Spinal cord (tissue), 10 donors: ENCODE results near the gene PANX1. TPM values are rescaled to one million over a fixed set of nuclear protein-coding genes. Genes with fewer than 3 reads are reported as not detected.

Source experiments
- DNase-seq, 6 donors: peaks; one replicate each; pipeline versions ENCODE4 v3.0.0 to v3.0.0-alpha.2; 2013 to 2015; ENCODE audit warnings: low spot score in 6 of 6, low read depth in 4 of 6
- H3K27ac ChIP-seq: one replicate; pipeline ENCODE4 v1.5.1; 2013; ENCODE audit warnings: low read depth, low read length, control low read depth
- H3K27me3 ChIP-seq: one replicate; pipeline ENCODE4 v1.6.1; 2013; ENCODE audit warnings: low read length; ENCODE audit not compliant: control insufficient read depth, insufficient read depth
- H3K36me3 ChIP-seq: one replicate; pipeline ENCODE4 v1.6.1; 2013; ENCODE audit warnings: low read length; ENCODE audit not compliant: control insufficient read depth, insufficient read depth
- H3K4me1 ChIP-seq: one replicate; pipeline ENCODE4 v1.6.1; 2013; ENCODE audit warnings: low read length; ENCODE audit not compliant: control insufficient read depth, insufficient read depth
- H3K4me3 ChIP-seq: one replicate; pipeline ENCODE4 v1.5.1; 2013; ENCODE audit warnings: low read depth, low read length, control low read depth
- H3K9me3 ChIP-seq: one replicate; pipeline ENCODE4 v1.6.1; 2013; ENCODE audit warnings: low read length; ENCODE audit not compliant: control insufficient read depth, insufficient read depth
- WGBS: methylation state at CpG from one replicate; pipeline ENCODE4 v1.1.5; 2013; ENCODE audit warnings: missing lambda C conversion rate; ENCODE audit not compliant: insufficient coverage; 5-methylcytosine and 5-hydroxymethylcytosine counted together
- polyA plus RNA-seq, 2 donors: library from polyadenylated mRNA; unstranded; fragments of 120-200 nt; gene quantifications; one replicate each; pipeline ENCODE4 v1.2.1, GENCODE V29; 2013; ENCODE audit not compliant: insufficient read length in 2 of 2
- total RNA-seq, 2 donors: library from RNA; depleted of rRNA in 1 of 2; stranded (reverse); fragments of 120-200 nt in 1 of 2; fragments of >200 nt in 1 of 2; gene quantifications; one replicate each; pipeline versions ENCODE4 v1.2.3 to v1.2.4, GENCODE V29; 2013 to 2014
- donor health status: healthy.

The PANX1 gene
- total and polyA plus RNA-seq, 4 donors, result 29.4 to 69.9 (median 43.3) TPM

- Histone ChIP-seq H3K4me3 (no peak overlapping the region), H3K27me3 (no peaks in the 10 kb centered on the region), H3K4me1 (no peaks in the 10 kb centered on the region), H3K27ac (no peak overlapping the region), H3K9me3 (no peaks in the 10 kb centered on the region), H3K36me3 (no peaks in the 10 kb centered on the region)
- WGBS, result 100% methylated on average over 1 of the region's 1 CpG
- DNase-seq, result no peak
Measured at GRCh38 chr11:94193288-94193687, 64.6 kb downstream of the PANX1 start.

DNA sequence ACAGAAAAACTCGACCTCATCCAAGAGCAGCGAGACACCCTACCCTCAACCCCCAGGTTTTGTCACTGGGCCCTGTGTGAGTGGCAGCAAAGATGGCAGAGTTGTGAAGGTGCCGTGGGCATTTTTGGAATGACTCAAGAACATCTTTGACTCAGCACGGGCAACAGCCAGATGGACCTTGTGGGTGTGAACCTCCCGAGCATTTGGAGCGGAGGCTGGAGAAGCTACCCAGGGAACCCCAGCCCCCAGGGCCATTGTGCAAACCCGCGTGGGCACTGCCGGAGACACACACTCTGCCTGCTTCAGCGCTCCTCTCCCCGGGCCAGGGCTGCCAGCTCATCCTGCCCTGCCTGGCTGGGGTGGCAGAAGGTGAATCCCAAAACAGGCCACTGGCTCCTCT, 66.1 kb downstream of the PANX1 start:
- Histone ChIP-seq H3K27ac (no peak overlapping the region), H3K36me3 (no peaks in the 10 kb centered on the region), H3K9me3 (no peaks in the 10 kb centered on the region), H3K4me1 (no peaks in the 10 kb centered on the region), H3K27me3 (no peaks in the 10 kb centered on the region), H3K4me3 (no peak overlapping the region)
- 93% methylated on average over 9 of the region's 11 CpGs for WGBS
- DNase-seq, result no peak

DNA sequence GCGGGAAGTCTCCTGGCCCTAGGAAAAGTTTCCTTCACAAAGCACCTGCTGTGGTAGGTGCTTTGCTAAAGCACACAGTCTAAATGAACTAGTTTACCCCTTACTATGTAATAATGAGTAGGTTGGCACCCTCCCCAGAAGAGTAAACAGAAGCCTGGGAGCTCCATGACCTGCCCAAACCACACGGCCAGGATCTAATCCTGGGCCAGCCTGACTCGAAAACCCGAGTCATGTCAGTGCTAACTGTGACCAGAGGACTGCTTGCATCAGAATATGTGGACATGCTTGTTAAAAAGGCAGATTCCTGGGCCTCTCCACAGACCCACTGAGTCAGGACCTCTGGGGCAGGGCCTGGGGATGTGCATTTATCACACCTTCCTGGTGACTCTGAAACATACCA, 67.7 kb downstream of the PANX1 start:
- Histone ChIP-seq H3K27me3 (no peaks in the 10 kb centered on the region), H3K4me3 (no peak overlapping the region), H3K9me3 (no peaks in the 10 kb centered on the region), H3K4me1 (no peaks in the 10 kb centered on the region), H3K27ac (no peak overlapping the region), H3K36me3 (no peaks in the 10 kb centered on the region)
- no peak for DNase-seq
- 86% methylated on average over 3 of the region's 4 CpGs for WGBS

- H3K27me3 ChIP-seq, result no peaks in the 10 kb centered on the region
- no peak overlapping the region for H3K4me3 ChIP-seq
- WGBS, result 83% methylated on average over 1 of the region's 3 CpGs
- no peak overlapping the region for H3K27ac ChIP-seq
- no peaks in the 10 kb centered on the region for H3K36me3 ChIP-seq
- H3K9me3 ChIP-seq, result no peaks in the 10 kb centered on the region
- H3K4me1 ChIP-seq, result no peaks in the 10 kb centered on the region
- no peak for DNase-seq
Measured at GRCh38 chr11:94198718-94199117, 70.1 kb downstream of the PANX1 start.

GRCh38 chr11:94199136-94200130, 70.8 kb downstream of the PANX1 start:
- H3K4me3 ChIP-seq, result no peak overlapping the region
- WGBS, result 88% methylated on average over 1 of the region's 5 CpGs
- no peaks in the 10 kb centered on the region for H3K36me3 ChIP-seq
- H3K9me3 ChIP-seq, result no peaks in the 10 kb centered on the region
- H3K27me3 ChIP-seq, result no peaks in the 10 kb centered on the region
- no peaks in the 10 kb centered on the region for H3K4me1 ChIP-seq
- H3K27ac ChIP-seq, result no peak overlapping the region
- DNase-seq, result peak in 1 of 6 donors; percentile 46

DNA sequence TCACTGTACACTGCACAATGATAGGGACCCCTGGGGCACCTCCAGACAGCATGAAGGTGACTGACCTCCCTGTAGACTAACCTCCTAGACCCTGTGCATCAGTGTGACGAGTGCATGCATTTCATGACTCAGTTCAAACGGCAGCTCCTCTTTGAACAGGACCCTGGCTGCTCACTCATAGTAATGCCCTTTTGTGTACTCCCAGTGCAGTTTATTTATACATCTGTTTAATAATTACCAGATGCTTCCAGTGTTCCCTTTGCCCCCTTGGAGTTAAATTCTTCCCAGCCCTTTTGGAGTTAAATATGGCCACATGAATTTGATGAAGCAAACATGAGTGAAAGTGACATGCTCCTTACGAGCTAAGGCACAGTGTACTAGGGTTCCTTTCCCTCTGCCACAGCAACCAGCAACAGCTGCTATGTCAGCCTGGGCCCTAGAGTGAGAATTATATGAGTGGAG, 72.4 kb downstream of the PANX1 start:
- H3K4me3 ChIP-seq, result no peak overlapping the region
- H3K9me3 ChIP-seq, result peaks cover 3% of the 10 kb centered on the region
- no peak overlapping the region for H3K27ac ChIP-seq
- H3K27me3 ChIP-seq, result no peaks in the 10 kb centered on the region
- H3K36me3 ChIP-seq, result no peaks in the 10 kb centered on the region
- no peak for DNase-seq
- 20% methylated on average over 2 of the region's 3 CpGs for WGBS
- H3K4me1 ChIP-seq, result no peaks in the 10 kb centered on the region

- peaks cover 3% of the 10 kb centered on the region for H3K9me3 ChIP-seq
- DNase-seq, result no peak
- no peaks in the 10 kb centered on the region for H3K36me3 ChIP-seq
- no peaks in the 10 kb centered on the region for H3K27me3 ChIP-seq
- H3K27ac ChIP-seq, result no peak overlapping the region
- H3K4me3 ChIP-seq, result no peak overlapping the region
- no peaks in the 10 kb centered on the region for H3K4me1 ChIP-seq
- WGBS, result no CpG with 5 or more reads among the region's 3 CpGs
Measured at GRCh38 chr11:94203070-94203469, 74.4 kb downstream of the PANX1 start.

GRCh38 chr11:94211261-94211830, 82.7 kb downstream of the PANX1 start:
- DNase-seq, result peak in 4 of 6 donors; percentile 12 to 56 (median 38)
- H3K27ac ChIP-seq, result no peak overlapping the region
- no peak overlapping the region for H3K4me3 ChIP-seq
- no peaks in the 10 kb centered on the region for H3K4me1 ChIP-seq
- H3K36me3 ChIP-seq, result no peaks in the 10 kb centered on the region
- H3K27me3 ChIP-seq, result no peaks in the 10 kb centered on the region
- H3K9me3 ChIP-seq, result no peaks in the 10 kb centered on the region
- 57% methylated on average over 1 of the region's 2 CpGs for WGBS

DNA sequence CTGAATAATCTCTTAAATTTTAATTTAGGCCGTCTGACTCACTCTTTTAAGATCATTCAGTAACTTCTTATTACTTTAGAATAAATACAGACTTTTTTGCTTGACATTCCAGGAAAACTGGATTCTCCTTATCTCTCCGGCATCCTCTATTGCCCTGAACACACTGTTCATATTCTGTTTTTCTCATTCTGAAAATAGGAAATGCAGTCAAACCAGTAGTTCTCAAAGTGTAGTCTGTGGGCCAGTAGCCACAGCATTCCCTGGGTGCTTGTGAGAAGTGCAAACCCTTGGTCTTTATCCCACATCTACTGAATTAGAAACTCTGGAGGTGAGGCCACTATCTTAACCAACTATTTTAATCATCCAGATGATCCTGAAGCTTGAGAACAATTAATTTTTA, 84.3 kb downstream of the PANX1 start:
- no peaks in the 10 kb centered on the region for H3K36me3 ChIP-seq
- DNase-seq, result no peak
- no peaks in the 10 kb centered on the region for H3K9me3 ChIP-seq
- H3K27ac ChIP-seq, result no peak overlapping the region
- H3K4me3 ChIP-seq, result no peak overlapping the region
- 100% methylated on average over 1 of the region's 2 CpGs for WGBS
- H3K4me1 ChIP-seq, result no peaks in the 10 kb centered on the region
- H3K27me3 ChIP-seq, result no peaks in the 10 kb centered on the region
